ENCODE measurements around the gene CDH11.

GRCh38 chr16:65034915-65035314 is 86.9 kb downstream of the CDH11 start:
- TF ChIP-seq, protein P1, sequence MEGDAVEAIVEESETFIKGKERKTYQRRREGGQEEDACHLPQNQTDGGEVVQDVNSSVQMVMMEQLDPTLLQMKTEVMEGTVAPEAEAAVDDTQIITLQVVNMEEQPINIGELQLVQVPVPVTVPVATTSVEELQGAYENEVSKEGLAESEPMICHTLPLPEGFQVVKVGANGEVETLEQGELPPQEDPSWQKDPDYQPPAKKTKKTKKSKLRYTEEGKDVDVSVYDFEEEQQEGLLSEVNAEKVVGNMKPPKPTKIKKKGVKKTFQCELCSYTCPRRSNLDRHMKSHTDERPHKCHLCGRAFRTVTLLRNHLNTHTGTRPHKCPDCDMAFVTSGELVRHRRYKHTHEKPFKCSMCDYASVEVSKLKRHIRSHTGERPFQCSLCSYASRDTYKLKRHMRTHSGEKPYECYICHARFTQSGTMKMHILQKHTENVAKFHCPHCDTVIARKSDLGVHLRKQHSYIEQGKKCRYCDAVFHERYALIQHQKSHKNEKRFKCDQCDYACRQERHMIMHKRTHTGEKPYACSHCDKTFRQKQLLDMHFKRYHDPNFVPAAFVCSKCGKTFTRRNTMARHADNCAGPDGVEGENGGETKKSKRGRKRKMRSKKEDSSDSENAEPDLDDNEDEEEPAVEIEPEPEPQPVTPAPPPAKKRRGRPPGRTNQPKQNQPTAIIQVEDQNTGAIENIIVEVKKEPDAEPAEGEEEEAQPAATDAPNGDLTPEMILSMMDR (IDR thresholded peaks at IDR 0.05; ENCODE audit: poor library complexity, severe bottlenecking) = no peak
- no peak for TF ChIP-seq EP300 (conservative IDR thresholded peaks at IDR 0.05; ENCODE audit: poor library complexity, severe bottlenecking)
